Activated effector memory CD4-positive, alpha-beta T cell treated with Interleukin-2 at 50 U/mL for 16 hours (primary cell): ENCODE results near the gene ALK.

Source experiments
- DNase-seq: peaks from one replicate; pipeline ENCODE4 v3.0.0-alpha.2; 2020

Gene ALK

DNA sequence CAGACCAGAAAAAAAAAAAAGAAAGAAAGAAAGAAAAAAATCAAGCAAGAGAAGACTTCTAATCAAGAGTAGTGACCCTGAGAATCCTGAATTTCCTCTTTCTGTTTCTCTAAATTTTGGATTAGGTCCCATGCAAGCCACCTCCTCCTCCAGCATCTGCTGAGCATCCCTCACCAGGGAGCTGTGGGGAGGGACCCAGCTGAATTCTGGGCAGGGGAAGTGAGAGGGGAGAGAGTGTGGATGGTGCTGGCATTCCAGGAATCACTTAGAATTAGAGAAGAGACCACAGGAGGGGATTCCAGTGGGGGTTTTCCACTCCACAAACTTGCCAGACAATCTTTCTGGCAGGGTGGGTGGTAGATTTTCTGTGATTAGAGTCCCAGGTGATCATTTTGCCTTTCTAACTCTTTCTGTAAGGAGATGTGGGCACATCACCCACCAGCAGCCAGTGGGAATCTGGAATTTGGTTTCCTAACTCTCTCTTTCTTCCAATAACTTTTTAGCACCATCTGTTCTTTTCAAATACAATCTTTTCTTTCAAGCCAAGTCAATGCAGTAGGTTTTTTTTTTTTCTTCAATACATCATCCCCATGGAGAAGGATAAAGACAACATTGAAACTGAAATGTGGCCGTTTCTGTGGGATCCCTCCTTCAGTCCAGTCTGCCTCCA is 526.9 kb downstream of the ALK start:
- no peak for DNase-seq

DNA sequence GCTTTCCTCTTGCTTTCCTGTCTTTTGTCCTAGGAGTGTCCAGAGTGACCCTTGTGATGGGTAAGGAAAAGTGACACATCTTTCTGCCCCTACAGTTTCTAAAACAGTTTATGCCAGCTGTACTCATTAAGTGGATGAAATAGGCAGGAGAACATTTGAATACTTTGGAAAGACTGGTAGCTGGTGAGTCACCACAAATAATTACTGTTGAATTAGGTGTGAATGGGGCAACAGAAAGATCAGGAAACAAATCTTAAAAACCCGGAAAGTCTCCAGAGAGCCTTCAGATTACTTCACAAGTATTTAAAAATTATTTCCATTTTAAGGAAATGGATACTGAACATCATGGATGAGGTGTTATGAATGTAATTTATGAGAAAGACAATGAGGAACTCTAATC is 527.7 kb downstream of the ALK start:
- DNase-seq, result no peak

GRCh38 chr2:29392774-29393173 is 528.6 kb downstream of the ALK start:
- no peak for DNase-seq

DNA sequence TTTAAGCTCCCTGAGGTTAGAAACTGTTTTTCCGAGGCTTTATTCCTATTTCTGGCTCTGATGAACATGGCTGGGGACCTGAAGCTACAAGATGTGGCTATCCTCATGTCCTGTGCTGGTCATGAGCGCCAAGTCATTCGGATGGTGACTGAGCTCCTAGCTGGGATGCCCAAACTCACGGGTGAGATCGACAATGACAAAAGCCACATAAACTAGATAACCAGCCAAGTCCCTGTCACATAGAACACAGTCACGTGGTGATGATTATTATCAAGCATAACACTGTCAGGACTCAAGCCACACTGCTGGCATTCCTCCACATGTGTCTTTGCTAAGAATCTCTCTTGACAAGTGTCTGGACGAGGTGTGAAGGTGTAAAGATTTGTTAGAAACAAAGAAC is 531.2 kb downstream of the ALK start:
- no peak for DNase-seq

- DNase-seq, result no peak
Observed at GRCh38 chr2:29389686-29390085, 531.7 kb downstream of the ALK start.

DNA sequence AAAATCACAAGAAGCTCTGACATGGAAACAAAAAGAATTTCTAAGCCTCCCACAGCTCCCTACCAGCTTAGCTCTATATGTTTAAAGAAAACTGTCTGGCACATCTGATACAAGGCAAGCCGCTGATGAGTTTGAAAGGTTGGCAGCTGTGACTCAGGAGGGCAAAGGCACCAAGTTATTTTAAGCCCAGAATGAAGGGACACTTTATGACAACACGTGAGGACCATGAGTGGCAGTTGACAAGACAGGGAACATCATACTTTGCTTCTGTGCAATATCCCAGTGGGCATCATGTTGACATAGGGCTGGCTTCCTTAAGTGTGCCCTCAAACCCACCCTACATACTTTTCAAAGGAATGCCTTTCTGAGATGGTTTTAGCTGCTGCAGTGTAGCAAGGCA is 533.3 kb downstream of the ALK start:
- no peak for DNase-seq

- no peak for DNase-seq
Observed at GRCh38 chr2:29382486-29382885, 538.9 kb downstream of the ALK start.

- no peak for DNase-seq
Observed at GRCh38 chr2:29377788-29378187, 543.6 kb downstream of the ALK start.

DNA sequence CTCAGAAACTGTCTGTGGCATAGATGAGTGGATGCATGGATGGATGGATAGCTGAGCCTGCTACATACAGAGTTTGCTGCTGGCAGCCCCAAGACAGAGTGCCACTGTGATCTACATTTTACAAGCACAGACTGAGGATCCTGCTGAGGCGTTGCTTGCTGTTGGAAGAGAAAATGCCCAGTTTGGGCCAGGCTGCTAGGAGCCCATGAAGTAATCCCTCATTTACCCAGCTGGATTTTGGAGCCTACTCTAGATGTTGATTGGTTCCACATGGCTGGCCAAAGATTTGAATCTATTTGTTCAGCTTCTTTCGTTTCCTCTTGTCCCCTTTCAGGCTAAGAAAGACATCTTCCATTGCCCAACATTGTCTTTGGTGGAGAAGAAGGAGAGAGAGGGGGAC is 544.8 kb downstream of the ALK start:
- DNase-seq, result no peak

- no peak for DNase-seq
Observed at GRCh38 chr2:29375843-29376242, 545.5 kb downstream of the ALK start.

DNA sequence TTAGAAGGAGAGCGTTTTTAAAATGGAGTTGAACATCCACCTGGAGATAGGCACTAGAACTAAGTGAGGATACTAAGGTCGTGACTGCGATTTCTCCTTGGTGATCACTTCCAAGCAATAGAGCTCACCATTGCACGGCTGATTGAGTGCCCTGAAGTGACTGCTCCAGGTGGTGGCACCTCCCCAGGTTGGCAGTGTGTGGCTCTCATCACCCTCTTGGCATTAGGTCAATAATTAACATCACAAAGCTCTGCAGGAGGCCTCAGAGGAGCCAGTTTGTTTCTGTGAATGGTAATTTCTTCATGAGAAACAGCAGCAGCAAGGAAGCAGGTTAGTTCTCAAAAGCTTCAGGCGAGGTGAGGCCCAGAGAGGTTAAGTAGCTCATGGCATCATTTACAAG is 546.6 kb downstream of the ALK start:
- DNase-seq, result no peak

- DNase-seq, result no peak
Observed at GRCh38 chr2:29373870-29374269, 547.5 kb downstream of the ALK start.

DNA sequence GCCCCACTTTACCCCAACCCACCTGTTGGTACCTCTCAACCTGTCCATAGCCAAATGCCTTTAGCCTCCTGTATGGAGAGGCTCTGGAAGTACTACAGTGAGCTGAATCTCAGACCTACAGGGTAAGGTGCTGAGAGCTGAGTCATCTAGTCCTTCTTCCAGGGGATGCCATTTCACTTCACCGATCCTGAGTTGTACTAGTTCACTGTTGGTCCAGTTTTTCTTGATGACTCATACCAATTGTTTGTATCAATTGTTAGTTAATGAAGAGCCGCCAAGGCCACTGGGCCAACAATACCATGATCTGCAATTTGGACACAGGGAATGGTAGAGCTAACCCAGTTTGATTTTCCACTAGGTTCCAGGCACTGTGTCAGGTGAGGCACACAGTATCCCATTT is 549.2 kb downstream of the ALK start:
- DNase-seq, result no peak

DNA sequence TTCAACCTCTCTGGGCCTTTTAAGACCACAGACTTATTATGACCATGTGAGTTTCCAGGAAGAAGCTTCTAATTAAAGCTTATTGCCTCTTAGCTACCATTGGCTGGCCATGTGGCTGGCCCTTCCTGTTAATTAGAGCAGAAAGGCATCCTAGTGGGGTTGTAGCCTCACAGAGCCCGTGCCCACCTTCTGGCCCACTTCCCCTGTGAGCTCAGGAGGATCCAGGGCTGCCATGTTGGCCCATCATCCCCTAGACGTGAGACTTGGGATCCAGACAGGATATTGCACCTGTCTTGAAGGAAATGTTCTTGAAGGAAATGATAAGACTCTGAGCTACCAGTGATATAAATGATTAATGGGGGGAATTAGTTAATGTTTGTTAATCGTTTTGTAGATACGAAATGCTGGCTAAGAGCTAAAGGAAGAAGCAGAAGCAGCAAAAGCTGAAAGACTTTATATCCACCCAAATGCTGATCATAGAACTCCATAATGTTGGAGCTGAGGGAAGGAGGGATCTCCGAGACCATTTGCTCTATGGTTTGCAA is 550.7 kb downstream of the ALK start:
- DNase-seq, result no peak

- no peak for DNase-seq
Observed at GRCh38 chr2:29370173-29370572, 551.2 kb downstream of the ALK start.

- DNase-seq, result no peak
Observed at GRCh38 chr2:29368659-29369040, 552.7 kb downstream of the ALK start.

DNA sequence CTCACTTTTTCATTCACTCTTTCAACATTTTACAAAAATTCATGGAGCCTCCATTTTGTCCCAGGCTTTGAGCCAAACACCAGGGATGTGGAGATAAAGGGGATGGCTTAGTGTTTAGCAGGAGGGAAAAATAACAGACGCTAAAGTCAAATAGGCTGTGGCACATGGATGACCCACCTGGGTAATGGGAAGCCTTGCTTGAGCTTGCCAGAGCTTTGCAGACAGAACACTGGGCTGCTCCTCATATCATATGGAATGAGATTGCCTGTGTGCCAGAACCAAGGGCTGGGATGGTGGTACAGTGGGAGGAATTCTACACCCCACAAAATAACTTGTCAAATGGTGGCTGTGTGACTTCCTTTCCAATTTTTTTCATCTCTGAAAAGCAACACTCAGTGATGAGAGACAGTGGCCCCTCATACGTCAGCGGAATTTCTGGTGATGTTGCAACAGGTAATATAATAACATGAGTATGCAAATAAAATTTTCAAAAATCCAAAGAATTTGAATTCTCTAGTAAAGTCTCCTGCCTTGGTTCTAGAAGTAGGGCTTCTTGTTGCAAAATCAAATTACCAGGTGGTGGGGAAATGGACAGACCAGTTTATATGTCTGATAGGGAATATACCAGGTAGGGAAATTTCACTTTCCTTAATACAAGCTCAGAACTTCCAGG is 553.3 kb downstream of the ALK start:
- DNase-seq, result no peak

DNA sequence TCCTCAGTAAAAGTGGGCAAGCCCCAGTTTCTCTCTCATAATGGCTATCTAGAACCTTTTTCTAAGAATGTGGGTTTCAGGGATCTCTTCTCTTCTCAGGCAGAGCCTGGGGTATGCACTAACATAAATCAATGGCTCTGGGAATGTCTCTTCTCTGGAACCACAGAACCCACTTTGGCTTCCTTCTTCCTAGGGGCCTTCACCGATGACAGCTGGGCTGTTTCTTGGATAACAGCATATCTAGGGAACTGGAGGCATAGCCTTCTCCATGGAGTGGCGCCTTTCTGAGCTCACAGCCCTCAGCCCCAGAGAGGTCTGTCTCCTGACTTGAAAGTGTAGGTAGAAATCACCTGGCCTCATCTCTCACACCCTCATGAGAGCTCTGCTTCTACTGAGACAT is 558.3 kb downstream of the ALK start:
- no peak for DNase-seq

- DNase-seq, result no peak
Observed at GRCh38 chr2:29361231-29361630, 560.2 kb downstream of the ALK start.

DNA sequence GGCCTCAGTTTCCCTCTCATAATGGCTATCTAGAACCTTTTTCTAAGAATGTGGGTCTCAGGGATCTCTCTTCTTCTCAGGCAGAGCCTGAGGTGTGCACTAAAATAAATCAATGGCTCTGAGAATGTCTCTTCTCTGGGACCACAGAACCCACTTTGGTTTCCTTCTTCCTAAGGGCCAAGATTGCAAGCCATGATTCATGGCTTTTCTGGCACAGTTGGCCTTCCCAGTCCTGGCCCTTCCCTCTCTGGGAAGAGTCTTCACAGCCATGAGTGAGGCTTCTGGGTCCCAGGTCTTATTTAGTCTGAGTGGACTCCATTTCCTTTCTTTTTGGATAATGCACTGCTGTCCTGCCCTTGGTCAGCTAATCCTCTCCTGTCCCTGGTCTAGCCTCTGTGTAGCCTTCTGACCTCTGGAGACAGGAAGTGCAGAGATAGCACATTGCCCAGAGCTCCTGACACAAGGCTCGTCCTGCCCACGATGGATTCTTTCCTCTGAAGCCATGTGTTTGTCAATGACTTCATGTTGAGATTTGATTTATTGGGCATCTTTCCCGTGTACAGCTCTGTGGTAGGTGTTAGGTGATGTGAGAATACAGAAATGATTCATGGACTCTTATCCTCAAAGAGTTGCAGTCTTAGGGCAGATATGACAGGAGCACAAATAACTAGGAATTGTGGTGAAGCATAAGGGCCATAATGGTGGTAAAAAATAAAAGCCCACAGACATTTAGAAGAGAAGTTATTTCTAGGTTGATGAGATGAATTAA is 561.2 kb downstream of the ALK start:
- no peak for DNase-seq

DNA sequence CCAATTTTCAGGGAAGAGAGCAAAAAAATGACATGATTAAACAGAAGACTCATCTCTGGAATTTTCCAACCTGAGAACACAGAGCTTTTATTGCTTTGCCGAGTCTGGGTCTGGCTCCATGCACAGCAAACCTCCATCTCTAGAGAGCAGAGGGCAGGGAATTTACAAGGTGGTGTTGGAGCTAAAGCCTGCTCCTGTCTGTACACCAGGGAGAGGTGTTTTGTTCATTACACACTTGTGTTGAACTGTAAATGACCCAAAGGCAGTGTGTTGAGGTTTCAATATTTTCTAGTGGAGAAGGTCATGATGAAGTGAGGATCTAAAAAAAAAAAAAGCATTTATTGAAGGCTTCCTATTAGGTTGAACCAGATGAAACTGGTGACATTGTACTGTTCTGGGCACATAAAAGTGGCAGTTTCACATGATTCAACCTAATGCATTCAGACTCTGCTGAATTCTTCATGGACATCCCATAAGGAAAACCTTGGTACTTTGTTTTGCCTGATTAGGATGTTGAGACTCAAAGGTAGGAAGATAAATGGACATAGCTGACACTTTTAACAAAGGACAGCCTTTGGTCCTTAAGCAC is 567.9 kb downstream of the ALK start:
- no peak for DNase-seq

GRCh38 chr2:29351916-29352591 is 569.3 kb downstream of the ALK start:
- DNase-seq, result no peak

DNA sequence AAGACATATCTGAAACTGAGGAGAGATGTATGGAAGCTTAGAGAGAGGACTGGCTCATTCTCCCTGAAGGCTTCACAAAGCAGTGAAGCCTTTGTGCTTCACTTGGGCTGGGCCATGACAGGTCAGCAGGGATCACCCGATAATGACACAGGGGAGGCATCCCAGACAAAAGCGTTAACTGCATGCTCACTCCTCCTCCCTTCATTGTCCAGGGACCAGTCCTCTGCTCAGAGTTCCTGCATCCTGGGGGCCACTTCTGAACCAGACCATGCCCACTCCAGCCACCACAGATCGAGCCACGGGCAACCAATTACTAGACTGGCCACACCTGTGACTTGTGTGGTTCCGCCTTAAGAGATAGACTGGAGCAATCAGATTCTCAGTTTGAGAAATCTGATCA is 570.1 kb downstream of the ALK start:
- DNase-seq, result no peak
